ENCODE data around the gene TRMT112.

TRMT112 gene

GRCh38 chr11:64291752-64292459 is 25.5 kb downstream of the TRMT112 start:
- no peak for DNase-seq (ENCODE audit: low read depth in 2 of 2)

GRCh38 chr11:64291262-64291751 is 26.1 kb downstream of the TRMT112 start, which contains the start of gene KCNK4:
Gene KCNK4, plus strand, starts transcription at chr11:64291302. Its CDS starts 1,717 bp downstream, at chr11:64293019.
- no peak for DNase-seq (ENCODE audit: low read depth in 2 of 2)

GRCh38 chr11:64290352-64291261 is 26.8 kb downstream of the TRMT112 start:
- no peak for DNase-seq (ENCODE audit: low read depth in 2 of 2)

- DNase-seq (ENCODE audit: low read depth in 2 of 2): no peak
These were observed 28.3 kb downstream of the TRMT112 start for GRCh38 chr11:64289002-64289564.

GRCh38 chr11:64288353-64288750 is 29.0 kb downstream of the TRMT112 start:
- DNase-seq (ENCODE audit: low read depth in 2 of 2): no peak

- DNase-seq (ENCODE audit: low read depth in 2 of 2): no peak
These were observed 29.5 kb downstream of the TRMT112 start for GRCh38 chr11:64287676-64288352.

GRCh38 chr11:64286801-64287159 is 30.6 kb downstream of the TRMT112 start:
- DNase-seq (ENCODE audit: low read depth in 2 of 2): no peak

- DNase-seq (ENCODE audit: low read depth in 2 of 2): no peak
These were observed 31.2 kb downstream of the TRMT112 start for GRCh38 chr11:64285885-64286800.

GRCh38 chr11:64284962-64285884 is 32.1 kb downstream of the TRMT112 start, which contains the start of gene GPR137:
Gene GPR137, plus strand, starts transcription at chr11:64285848. Its CDS starts 677 bp downstream, at chr11:64286525.
- DNase-seq (ENCODE audit: low read depth in 2 of 2): peak; percentile 85

GRCh38 chr11:64284048-64284961 is 33.1 kb downstream of the TRMT112 start, which contains the start of gene BAD:
Gene BAD, minus strand, starts transcription at chr11:64284665. Its CDS starts 297 bp downstream, at chr11:64284368.
- peak; percentile 87 to 93 for DNase-seq (ENCODE audit: low read depth in 2 of 2)

- no peak for DNase-seq (ENCODE audit: low read depth in 2 of 2)
These were observed 34.3 kb downstream of the TRMT112 start for GRCh38 chr11:64283092-64283491.

- no peak for DNase-seq (ENCODE audit: low read depth in 2 of 2)
These were observed 35.2 kb downstream of the TRMT112 start for GRCh38 chr11:64281957-64282770.

- DNase-seq (ENCODE audit: low read depth in 2 of 2): no peak
These were observed 38.7 kb downstream of the TRMT112 start for GRCh38 chr11:64278576-64279190.

- DNase-seq (ENCODE audit: low read depth in 2 of 2): no peak
These were observed 40.5 kb downstream of the TRMT112 start for GRCh38 chr11:64276653-64277431.

- no peak for DNase-seq (ENCODE audit: low read depth in 2 of 2)
These were observed 41.5 kb downstream of the TRMT112 start for GRCh38 chr11:64275841-64276240.

Data from stimulated activated CD4-positive, alpha-beta T cell treated with anti-CD3 and anti-CD28 coated beads, Interleukin-12 subunit alpha, Interleukin-12 subunit beta, amount 100 ng/mL, for 24 hours (primary cell).